Non-pigmented ciliary epithelial cell (primary cell): Measurements from ENCODE around the gene SEC31A.

Experiments used
- DNase-seq: peaks from one replicate; pipeline ENCODE4 v3.0.0-alpha.2; 2010; ENCODE audit warnings: low read depth

The SEC31A gene

GRCh38 chr4:82790060-82790660 lies 100.8 kb downstream of the SEC31A start:
- DNase-seq = no peak

DNA sequence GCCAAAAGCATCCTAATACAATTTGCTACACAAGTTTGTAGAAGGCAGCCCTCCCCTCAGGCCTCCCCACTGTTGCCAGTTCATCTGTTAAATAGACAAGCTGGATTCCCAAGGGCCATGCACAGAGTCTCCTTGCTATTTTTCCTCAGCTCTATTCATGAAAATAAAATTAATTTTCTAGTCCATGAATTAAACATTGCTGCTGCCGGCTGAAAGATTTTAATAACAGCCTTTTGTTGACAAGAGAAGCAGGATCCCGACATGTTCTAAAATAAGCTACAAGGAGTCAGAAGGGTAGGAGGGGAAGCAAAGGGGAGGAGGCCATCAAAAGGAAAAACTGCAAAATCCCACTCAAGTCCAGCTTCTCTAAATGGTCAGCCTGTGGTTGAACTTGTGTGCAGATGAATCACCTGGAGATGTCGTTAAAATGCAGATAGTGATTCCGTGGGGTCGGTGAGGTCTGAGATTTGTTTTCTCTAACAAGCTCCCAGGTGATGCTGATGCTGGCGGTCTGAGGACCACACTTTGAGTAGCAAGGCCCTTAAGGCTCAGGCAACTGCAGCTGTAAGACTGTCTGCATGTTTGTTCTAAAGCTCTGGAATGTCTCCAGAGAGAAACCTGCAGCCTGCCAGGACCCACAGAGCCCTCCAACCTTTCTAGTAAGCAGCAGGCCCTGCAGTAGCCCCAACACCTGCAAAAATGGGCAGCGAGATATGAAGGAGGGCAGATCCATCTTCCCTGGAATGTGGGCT lies 101.8 kb downstream of the SEC31A start:
- no peak for DNase-seq

- DNase-seq = no peak
Observed at GRCh38 chr4:82787342-82787741, 103.6 kb downstream of the SEC31A start.

- DNase-seq = no peak
Observed at GRCh38 chr4:82786828-82787227, 104.1 kb downstream of the SEC31A start.

DNA sequence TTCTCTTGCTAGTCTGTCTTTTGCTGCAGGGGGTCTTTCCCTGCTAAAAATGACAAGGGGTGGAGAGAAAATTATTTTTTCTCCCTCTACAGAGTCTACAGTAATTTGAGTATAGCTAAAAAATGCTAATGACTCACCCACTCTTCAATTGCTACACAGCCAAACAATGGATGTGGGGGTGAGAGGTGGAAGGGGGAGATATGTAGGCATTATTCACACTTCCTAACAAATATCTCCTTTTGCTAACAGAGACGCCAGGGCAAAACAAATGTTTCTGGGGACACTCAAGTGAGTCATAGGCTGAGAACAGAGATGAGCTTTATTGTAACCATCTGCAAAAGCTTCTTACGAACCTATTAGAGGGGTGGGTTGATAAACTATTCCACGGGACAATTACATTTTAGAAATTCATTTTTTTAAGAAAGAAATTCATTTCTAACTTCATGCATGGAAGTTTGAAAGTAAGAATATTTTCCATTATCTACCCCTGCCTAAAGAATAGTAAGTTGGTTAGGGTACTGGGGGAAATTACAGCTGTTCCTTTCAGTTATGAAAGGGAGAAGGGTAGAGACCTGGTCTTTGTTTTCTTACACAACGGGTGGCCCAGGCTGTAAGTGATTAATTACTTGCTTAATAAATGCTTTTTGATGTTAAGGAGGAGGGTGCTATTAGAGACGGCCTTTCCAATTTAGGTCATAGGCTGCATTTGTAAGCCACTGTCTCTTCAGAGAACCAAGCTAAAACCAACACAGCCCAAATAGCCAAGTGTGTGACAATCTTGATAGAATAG lies 105.1 kb downstream of the SEC31A start:
- DNase-seq = peak; percentile 87

DNA sequence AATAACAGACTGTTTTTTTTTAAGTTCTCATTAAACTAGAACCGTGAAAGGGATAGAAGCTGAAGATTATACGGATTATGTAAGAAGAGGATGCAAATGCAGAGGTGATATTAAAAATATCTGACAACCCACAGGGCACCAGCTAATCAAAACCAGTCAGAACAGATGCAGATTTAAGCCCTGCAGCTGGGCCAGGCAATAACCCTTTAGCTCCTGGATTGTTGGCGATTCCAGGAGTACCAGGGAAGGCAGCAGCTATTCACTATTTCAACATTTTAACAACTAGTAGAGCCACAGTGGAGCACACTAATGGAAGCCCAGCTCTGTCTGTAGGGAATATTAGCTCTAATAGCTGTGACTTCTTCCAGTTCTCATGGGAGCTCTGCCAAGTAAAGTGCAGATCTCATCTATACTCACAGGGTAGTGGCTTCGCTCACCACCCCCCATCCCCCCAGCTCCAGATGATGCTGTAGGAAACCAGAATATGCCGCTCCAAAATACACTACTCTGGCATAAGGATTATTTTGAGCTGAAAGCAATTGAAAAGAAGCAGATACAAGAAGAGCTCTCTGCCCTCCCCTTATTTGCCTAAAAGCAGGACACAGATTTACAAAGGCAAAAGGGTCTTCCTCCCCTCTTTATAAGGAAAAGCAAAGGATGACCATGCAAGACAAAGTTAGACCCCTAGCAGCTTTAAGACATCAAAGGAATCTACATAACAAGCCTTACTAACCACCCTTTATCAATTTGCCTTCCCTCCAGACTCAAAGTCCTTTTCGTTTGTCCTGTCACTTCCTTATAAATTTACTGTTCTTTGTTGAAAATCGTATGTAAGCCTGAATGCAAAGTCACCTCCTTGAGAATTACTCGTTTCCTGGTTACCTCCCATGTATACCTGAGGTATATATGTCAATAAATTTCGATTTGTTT lies 106.0 kb downstream of the SEC31A start:
- no peak for DNase-seq

- no peak for DNase-seq
Observed at GRCh38 chr4:82782626-82783345, 108.2 kb downstream of the SEC31A start.

- no peak for DNase-seq
Observed at GRCh38 chr4:82780752-82781231, 110.2 kb downstream of the SEC31A start.

- DNase-seq = no peak
Observed at GRCh38 chr4:82780170-82780751, 110.7 kb downstream of the SEC31A start.

GRCh38 chr4:82779032-82779431 lies 111.9 kb downstream of the SEC31A start:
- no peak for DNase-seq

GRCh38 chr4:82777857-82778525 lies 113.0 kb downstream of the SEC31A start:
- no peak for DNase-seq

- DNase-seq = no peak
Observed at GRCh38 chr4:82776925-82777542, 113.9 kb downstream of the SEC31A start.

DNA sequence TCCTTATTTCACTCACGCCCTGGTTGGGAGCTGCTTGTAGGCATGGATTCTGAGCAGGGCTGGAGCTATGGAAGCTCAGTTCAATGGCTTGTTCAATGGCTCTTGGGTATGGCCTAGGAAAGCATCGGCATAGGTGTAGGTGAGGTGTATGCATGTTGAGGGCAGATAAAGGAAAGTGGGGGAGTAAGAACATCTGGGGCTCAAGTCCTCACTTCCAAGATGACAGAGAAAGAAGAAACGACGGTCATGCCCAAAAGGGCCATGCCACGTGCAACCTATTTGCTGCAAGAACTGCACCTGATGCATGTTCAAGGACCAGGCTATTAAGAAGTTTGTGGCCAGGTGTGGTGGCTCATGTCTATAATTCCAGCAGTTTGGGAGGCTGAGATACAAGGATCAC lies 115.7 kb downstream of the SEC31A start:
- DNase-seq = no peak

- DNase-seq = no peak
Observed at GRCh38 chr4:82774711-82775171, 116.2 kb downstream of the SEC31A start.

DNA sequence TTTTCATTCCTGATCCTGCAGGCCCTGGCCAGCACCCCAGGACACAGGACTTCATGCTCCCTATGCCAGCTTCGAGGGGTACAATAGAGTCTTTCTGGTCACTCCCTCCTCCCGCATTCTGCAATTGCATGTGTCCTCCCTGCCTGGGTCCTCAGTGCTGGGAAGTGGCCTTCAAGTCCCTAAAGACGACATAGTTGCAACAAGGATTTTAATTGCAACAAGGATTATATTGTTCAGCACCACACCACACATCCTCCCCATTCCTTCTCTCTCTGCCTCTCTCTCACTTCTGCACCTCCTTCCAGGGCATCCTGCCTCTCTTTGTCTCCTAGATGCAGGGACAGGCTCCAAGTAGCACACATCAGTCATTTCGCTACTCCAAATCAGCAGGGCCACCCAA lies 117.9 kb downstream of the SEC31A start:
- no peak for DNase-seq

DNA sequence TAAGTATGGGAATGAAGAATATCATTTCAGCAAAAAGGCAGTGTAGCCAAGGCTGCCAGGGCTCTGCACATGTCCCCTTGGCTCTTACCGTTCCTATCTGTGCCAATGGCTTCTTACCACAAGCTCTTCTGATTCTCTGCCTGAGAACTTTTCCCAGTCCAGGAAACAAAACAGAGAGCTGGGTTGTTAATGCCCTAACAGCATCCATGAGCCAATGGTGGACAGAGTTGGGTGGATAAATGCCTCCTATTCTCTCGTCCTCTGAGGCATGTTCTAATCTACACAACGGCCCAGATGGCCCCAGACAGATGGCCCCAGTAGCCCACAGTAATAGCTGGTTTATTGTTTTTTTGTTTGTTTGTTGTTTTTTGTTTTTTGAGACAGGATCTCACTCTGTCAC lies 120.3 kb downstream of the SEC31A start:
- no peak for DNase-seq
